Upper lobe of right lung (tissue), 1 donor: ENCODE results near the gene PDCD6IP. TPM values are rescaled to one million over a fixed set of nuclear protein-coding genes. Genes with fewer than 3 reads are reported as not detected.

Source experiments
- ATAC-seq: fragments of 200-7000 bp; cut with Tn5 transposase; one replicate; pipeline ENCODE4 v1.9.1; 2020; ENCODE audit warnings: mild to moderate bottlenecking, moderate library complexity
- DNase-seq: peaks from one replicate; pipeline ENCODE4 v3.0.0-alpha.2; 2020
- H3K27ac ChIP-seq: fragments of 200-600 bp; one replicate; pipeline ENCODE4 v1.8.0; 2022
- H3K27me3 ChIP-seq: fragments of 200-600 bp; one replicate; pipeline ENCODE4 v1.8.0; 2022; ENCODE audit warnings: mild to moderate bottlenecking
- H3K36me3 ChIP-seq: fragments of 200-600 bp; one replicate; pipeline ENCODE4 v1.8.0; 2022
- H3K4me1 ChIP-seq: fragments of 200-600 bp; one replicate; pipeline ENCODE4 v1.8.0; 2022
- H3K4me3 ChIP-seq: fragments of 200-600 bp; one replicate; pipeline ENCODE4 v1.8.0; 2022; ENCODE audit warnings: mild to moderate bottlenecking
- H3K9me3 ChIP-seq: fragments of 200-600 bp; one replicate; pipeline ENCODE4 v1.8.0; 2022
- CTCF ChIP-seq: fragments of 200-600 bp; IDR thresholded peaks from one replicate; pipeline ENCODE4 v1.8.0; 2022; ENCODE audit warnings: antibody characterized with exemption
- intact Hi-C: fragments of 100-400 bp; cut with DNase I; formaldehyde crosslinking; loops from one replicate; pipeline ENCODE4 v1.11.0; 2022
- total RNA-seq: library from RNA; stranded (reverse); fragmentation: NEBNext Ultra II Directional; extraction: Animal tissue kit (Norgen Biotek cat#: 25700); gene quantifications from one replicate; pipeline ENCODE4 v1.2.1, GENCODE V29; 2021
- donor health status: DM: no; HTN: yes; CAD: no; lungs with severe emphysema.

PDCD6IP gene
- total RNA-seq, 1 donor from 2014 or later = 266 TPM

- intact Hi-C loops = no loop called here
- no peak overlapping the region for H3K4me3 ChIP-seq
- TF ChIP-seq CTCF = no peak
- H3K27ac ChIP-seq = no peak overlapping the region
- no peak for DNase-seq
- H3K9me3 ChIP-seq = no peaks in the 10 kb centered on the region
- H3K27me3 ChIP-seq = no peaks in the 10 kb centered on the region
- no peak for ATAC-seq
- H3K36me3 ChIP-seq = no peaks in the 10 kb centered on the region
- peaks cover 53% of the 10 kb centered on the region for H3K4me1 ChIP-seq
These were observed 4.8 kb downstream of the PDCD6IP start for GRCh38 chr3:33803252-33803651.

GRCh38 chr3:33803894-33804526 lies 5.6 kb downstream of the PDCD6IP start:
- peaks cover 55% of the 10 kb centered on the region for H3K4me1 ChIP-seq
- no peaks in the 10 kb centered on the region for H3K36me3 ChIP-seq
- H3K27ac ChIP-seq = no peak overlapping the region
- ATAC-seq (no peak), DNase-seq (no peak)
- H3K27me3 ChIP-seq = no peaks in the 10 kb centered on the region
- no peaks in the 10 kb centered on the region for H3K9me3 ChIP-seq
- intact Hi-C loops = no loop called here
- TF ChIP-seq CTCF = no peak
- H3K4me3 ChIP-seq = no peak overlapping the region

- intact Hi-C loops = no loop called here
- Histone ChIP-seq H3K9me3 (no peaks in the 10 kb centered on the region), H3K4me3 (no peak overlapping the region), H3K27me3 (no peaks in the 10 kb centered on the region), H3K36me3 (no peaks in the 10 kb centered on the region), H3K27ac (peak overlapping the region; percentile 55), H3K4me1 (peaks cover 51% of the 10 kb centered on the region)
- DNase-seq (no peak), ATAC-seq (peak; percentile 72)
- TF ChIP-seq CTCF = no peak
These were observed 8.8 kb downstream of the PDCD6IP start for GRCh38 chr3:33807191-33807590.

- Histone ChIP-seq H3K4me3 (no peak overlapping the region), H3K9me3 (no peaks in the 10 kb centered on the region), H3K27ac (no peak overlapping the region), H3K4me1 (peaks cover 44% of the 10 kb centered on the region), H3K36me3 (peaks cover 2% of the 10 kb centered on the region), H3K27me3 (no peaks in the 10 kb centered on the region)
- TF ChIP-seq CTCF = no peak
- DNase-seq (no peak), ATAC-seq (no peak)
- intact Hi-C loops = no loop called here
These were observed 10.1 kb downstream of the PDCD6IP start for GRCh38 chr3:33808559-33808958.

- Histone ChIP-seq H3K4me1 (peaks cover 41% of the 10 kb centered on the region), H3K27ac (no peak overlapping the region)
These were observed 12.1 kb downstream of the PDCD6IP start for GRCh38 chr3:33810545-33810944.

More at GRCh38 chr3:33810545-33810944, 12.1 kb downstream of the PDCD6IP start:
- no peak for DNase-seq
- Histone ChIP-seq H3K4me3 (no peak overlapping the region), H3K27me3 (no peaks in the 10 kb centered on the region), H3K36me3 (peaks cover 22% of the 10 kb centered on the region), H3K9me3 (no peaks in the 10 kb centered on the region)
- intact Hi-C loops = no loop called here
- no peak for ATAC-seq
- no peak for TF ChIP-seq CTCF
